DOHH2 (cell line): ENCODE results near the gene DEFB112.

Experiments used
- EZH2phosphoT487 ChIP-seq: fragments of 200-600 bp; sonication (generic); IDR thresholded peaks from 2 replicates; pipeline ENCODE4 v1.6.1; 2017; ENCODE audit warnings: borderline replicate concordance, mild to moderate bottlenecking, antibody characterized with exemption, low read length, moderate library complexity, mixed read lengths
- TF ChIP-seq, protein P1 (sequence below): fragments of 200-600 bp; sonication (generic); IDR thresholded peaks from one replicate; pipeline ENCODE4 v1.5.1; 2014; ENCODE audit warnings: antibody characterized with exemption, mild to moderate bottlenecking, low read depth, low read length; ENCODE audit not compliant: poor library complexity, severe bottlenecking

DNA sequence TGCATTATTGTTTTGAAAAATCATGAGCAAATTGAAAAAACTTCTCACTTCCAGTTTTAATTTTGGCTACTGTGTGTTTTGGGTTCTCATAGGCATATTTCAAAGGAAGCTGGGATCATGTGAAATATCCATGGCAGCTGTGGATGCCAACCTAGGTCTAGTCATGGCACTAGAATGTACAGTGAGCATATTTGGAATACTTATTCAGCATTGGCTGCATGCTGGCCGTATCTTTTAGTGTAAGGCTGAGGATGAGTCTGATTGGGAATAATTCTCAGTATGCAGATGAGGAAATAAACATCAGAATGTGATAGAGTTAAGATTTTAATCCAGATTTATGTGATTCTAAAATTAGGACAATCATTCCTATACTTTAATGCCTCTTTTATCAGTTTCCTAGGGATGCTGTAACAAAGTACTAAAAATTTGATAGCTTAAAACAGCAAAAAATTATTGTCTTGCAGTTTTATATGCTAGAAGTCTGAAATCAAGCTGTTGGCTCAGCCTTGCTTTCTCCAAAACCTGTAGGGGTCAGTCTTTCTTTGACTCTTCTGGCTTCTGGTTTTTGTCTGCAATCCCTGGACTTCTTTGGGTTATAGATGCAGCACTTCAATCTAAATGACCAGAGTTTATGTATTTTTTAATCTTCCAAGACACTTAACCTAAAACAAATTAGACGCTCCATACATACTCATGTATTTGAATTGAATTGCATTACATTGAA is 37.7 kb upstream of the DEFB112 start:
- TF ChIP-seq, protein P1, sequence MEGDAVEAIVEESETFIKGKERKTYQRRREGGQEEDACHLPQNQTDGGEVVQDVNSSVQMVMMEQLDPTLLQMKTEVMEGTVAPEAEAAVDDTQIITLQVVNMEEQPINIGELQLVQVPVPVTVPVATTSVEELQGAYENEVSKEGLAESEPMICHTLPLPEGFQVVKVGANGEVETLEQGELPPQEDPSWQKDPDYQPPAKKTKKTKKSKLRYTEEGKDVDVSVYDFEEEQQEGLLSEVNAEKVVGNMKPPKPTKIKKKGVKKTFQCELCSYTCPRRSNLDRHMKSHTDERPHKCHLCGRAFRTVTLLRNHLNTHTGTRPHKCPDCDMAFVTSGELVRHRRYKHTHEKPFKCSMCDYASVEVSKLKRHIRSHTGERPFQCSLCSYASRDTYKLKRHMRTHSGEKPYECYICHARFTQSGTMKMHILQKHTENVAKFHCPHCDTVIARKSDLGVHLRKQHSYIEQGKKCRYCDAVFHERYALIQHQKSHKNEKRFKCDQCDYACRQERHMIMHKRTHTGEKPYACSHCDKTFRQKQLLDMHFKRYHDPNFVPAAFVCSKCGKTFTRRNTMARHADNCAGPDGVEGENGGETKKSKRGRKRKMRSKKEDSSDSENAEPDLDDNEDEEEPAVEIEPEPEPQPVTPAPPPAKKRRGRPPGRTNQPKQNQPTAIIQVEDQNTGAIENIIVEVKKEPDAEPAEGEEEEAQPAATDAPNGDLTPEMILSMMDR = no peak
- TF ChIP-seq EZH2phosphoT487 = no peak
